Measurements from ENCODE around the gene PPCS.

- TF ChIP-seq POLR2AphosphoS5 (IDR thresholded peaks at IDR 0.05; ENCODE audit: borderline replicate concordance, low read depth, low read length) (no peak), EZH2 (IDR thresholded peaks at IDR 0.05) (no peak)
Measured at GRCh38 chr1:42450061-42450460, 6.3 kb upstream of the PPCS start.

Measured in SK-N-MC (cell line).